ENCODE results near the gene FAHD2A.

GRCh38 chr2:95392730-95393455 is 9.6 kb upstream of the FAHD2A start:
- no peak for TF ChIP-seq POLR2A (IDR thresholded peaks at IDR 0.05)
- TF ChIP-seq CTCF (IDR thresholded peaks at IDR 0.05), result no peak
- no peak for TF ChIP-seq POLR2AphosphoS5 (IDR thresholded peaks at IDR 0.05)
